GM19467 (cell line): ENCODE data around the gene ZNF865.

ENCODE experiments used
- ATAC-seq: cut with Tn5 transposase; IDR thresholded peaks from one replicate; pipeline ENCODE4 v1.9.1; 2021; ENCODE audit warnings: mild to moderate bottlenecking, moderate library complexity; ENCODE audit not compliant: unreplicated experiment

Gene ZNF865

DNA sequence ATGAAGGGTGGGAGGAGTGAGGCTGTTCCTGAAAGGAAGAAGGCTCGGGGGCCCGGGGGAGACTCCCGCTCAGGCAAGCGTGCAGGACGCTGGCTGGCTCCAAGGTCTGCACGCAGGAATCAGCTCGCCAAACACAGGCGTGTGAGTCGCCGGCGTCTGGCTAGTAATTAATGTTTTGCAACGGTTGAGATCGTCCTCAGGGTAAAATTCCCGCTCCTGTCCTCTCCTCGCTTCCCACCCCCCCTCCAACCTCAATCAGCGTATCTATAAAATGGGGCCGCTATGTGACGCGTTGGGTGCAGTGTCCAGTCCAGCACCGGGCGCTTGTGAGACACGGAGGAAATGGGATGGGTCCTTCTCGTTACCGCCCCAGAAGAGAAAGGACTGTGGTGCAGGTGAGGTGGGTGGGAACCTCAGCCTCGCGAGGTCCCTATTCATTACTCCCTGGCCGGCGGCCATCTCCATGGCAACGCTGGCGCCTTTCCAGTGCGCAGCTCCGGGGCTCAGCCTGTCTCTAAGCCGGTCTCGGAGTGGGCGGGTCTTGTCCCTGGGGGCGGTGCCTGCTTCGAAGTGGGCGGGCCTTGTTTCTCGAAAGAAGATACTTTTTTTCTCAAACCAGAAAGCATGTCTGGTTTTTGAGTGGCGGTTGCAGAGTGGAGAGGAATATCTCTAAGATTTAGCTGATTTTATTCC lies 18.3 kb upstream of the ZNF865 start:
- ATAC-seq = peak; percentile 81

DNA sequence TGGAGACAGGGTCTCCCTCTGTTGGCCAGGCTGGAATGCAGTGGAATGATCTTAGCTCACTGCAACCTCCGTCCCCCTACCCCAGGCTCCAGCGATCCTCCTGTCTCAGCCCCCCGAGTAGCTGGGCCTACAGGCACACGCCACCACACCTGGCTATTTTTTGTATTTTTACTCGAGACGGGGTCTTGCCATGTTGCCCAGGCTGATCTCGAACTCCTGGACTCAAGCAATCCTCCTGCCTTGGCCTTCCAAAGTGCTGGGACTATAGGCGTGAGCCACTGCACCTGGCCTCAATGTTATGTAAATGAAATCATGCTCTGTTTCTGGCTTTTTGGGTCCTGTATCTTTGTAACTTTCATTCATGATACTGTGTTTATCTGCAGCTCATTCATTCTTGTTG lies 16.7 kb upstream of the ZNF865 start:
- no peak for ATAC-seq

DNA sequence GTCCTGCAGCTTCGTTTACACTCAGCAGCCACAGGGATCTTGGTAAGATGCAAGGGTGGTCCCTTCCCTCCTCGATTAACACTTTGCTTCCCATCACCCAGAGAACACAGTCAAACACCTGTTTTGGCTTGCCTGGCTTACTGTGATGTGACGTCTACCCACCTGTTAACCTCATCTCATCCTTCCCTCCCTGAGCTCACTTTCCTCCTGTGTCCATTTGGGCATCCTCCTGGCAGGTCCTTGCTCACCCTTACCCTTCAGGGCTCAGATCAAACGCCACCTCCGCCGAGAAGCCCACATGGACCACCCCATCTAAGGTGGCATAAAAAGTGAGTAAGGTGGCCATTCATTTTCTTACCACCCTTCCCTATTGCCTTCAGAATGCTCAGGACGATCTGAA lies 15.3 kb upstream of the ZNF865 start:
- ATAC-seq = no peak

DNA sequence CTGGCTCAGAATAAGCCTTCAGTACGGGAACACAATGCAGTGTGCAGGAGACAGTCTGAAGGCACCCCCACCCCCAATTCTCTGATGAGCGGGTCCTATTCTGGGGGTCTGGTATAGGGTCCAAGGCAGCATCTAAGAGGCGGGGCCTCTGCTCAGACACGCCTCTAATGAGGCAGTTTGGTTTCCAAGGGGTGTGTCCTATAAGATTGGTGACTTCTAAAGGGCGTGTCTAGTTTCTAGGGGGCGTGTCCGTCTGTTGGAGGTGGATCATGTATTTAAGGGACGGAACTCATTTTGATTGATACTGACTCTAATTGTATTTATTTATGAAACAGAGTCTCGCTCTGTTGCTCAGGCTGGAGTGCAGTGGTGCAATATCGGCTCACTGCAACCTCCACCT lies 14.8 kb upstream of the ZNF865 start:
- ATAC-seq = no peak

DNA sequence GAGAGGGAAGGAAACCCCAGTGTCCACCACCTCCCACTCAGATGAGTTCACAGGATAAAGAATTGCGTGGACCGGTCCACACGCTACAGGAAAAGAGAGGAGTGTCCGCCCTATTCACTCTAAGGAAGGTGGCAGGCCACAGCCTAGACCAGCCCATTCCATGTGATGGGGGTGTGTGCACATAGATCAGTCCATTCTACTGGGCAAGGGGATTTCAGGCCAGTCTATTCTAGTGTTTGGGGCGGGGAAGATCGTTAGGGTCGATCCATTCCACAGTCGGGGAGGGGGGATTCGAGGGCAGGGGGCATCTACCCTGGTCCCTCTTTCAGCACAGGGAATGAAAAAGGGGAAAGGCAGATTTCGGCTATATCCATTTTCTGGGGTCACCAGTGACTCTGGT lies 13.9 kb upstream of the ZNF865 start:
- no peak for ATAC-seq

DNA sequence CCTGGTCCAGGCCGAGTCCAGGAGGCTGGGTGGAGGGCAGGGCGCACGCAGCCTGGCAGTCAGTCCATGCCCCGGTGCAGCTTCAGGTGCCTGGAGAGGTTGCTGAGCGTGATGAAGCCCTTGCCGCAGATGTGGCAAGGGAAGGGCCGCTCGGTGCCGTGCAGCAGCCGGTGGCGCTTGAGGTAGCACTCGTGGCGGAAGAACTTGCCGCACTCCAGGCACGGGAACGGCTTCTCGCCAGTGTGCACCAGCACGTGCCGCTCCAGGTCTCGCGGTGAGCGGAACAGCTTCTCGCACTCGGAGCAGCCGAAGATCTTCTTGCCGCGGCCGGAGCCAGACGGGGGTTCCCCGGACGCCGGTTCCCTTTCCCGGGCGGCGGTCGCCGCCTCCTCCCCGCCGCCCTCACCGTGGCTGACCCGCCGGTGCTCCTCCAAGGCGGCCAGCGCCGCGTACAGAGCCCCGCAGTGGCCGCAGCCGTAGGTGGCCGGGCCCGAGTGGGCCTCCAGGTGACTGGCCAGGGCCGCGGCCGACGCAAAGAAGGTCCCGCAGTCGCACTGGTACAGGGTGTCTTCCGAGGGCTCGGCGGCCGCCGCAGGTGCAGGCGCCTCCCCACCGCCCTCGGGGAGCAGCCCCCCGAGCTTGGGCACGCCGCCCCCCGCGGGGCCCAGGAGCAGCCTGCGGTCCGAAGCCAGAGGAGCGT lies 12.9 kb upstream of the ZNF865 start:
- ATAC-seq = no peak

DNA sequence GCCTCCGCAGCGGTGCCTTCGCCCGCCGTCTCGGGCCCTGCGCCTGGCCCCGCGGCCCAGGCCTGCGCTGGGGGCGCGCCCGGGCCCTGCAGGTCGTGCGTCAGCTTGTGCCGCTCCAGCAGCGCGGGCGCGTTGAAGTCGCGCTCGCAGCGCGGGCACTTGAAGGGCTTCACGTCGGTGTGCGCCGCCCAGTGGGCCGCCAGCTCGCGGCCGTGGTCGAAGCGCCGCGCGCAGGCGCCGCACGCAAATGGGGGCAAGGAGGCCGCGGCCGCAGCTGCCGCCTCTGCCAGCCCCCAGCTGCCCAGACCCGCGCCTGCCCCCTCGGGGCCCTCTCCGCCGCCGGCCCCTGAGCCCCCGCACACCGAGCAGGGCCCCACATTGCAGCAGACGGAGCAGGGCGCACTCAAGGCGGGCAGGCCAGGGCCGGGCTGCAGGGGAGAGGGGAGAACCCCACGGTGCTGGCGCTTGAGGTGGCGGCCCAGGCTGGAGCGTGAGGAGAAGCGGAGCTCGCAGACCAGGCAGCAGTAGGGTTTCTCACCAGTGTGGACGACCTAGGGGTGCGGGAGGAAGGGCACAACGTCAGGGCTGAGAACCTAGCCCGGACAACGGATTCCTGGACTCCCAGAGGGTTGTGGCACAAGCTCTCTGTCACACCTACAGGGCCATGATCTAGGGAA lies 12.2 kb upstream of the ZNF865 start:
- ATAC-seq = no peak

DNA sequence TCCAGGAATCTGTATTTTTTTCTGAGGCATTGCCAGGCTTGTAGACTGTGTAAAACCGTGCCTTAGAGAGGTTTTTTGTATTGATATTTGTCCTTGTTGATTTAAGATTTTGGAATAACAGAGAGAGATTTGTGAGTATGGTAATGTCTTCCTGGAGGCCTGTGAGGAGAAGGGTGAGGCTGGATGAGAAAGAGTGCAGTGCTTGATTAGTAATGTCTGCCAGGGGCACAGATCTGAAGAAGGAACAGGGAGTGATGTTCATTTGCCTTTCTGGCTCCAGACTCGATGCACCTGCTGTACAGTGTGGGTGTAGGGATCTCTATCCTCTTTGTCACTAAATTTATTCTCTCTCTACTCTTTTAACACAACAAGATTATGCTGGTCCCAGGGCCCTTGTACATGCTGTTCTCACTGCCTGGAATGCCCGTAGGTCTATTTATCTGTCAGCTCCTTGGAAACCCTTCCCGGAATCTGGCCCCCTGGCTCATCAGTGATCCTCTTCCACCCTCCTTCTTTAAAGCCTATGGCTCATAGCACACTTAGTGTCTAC lies 10.4 kb upstream of the ZNF865 start:
- no peak for ATAC-seq

DNA sequence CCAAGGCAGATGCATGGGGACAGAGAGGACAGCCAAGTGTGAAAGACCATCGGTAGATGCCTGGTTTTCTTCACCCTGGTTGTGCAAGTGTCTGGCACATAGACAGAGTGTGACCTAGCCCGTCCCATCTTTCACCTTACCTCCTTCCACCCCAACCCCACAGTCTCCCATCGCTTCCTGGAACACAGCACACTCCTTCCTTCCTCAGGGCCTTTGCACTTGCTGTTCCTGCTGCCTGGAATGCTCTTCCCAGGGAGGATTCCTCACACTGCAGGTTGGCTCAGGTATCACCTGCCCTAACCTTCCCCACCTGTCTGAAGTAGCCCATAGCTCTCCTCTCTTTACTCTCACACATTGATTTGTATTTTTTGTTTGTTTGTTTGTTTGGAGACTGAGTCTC lies 9.1 kb upstream of the ZNF865 start:
- ATAC-seq = no peak

DNA sequence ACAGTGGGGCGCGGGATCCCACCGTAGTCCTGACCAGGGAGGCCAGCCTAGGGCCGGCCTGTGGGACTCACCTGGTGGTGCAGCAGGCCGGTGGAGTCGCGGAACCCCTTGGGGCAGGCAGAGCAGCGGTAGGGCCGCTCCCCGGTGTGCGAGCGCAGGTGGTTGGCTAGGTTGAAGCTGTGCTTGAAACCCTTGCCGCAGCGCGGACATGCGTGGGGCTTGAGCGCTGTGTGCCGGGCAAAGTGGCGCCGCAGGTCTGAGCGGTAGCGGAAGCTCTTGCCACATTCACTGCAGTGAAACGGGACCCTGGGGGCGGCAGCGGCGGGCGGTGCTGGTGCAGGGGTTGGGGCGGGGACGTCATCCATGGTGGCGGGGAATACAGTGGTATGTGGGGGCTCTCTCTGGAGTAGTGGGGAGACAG lies 7.9 kb upstream of the ZNF865 start:
- no peak for ATAC-seq

DNA sequence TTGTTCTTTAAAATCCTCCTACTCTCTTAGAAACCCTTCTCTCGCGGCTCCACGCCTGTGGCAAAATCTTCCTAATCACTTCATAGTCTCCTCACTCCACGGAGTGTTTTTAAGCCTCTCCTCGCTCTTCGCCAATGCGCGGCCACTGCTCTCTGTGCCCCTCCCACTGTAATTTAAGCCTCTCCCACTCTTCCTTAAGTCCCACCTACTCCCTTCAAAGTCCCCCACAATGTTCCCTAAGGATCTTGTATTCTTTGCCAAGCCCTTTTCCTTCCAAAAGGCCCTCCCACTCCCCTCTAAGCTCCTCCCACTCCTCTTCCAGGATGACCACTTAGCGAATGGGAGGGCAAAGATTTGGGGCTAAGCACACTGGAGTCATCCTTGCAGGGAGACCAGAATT lies 7.4 kb upstream of the ZNF865 start:
- ATAC-seq = no peak

DNA sequence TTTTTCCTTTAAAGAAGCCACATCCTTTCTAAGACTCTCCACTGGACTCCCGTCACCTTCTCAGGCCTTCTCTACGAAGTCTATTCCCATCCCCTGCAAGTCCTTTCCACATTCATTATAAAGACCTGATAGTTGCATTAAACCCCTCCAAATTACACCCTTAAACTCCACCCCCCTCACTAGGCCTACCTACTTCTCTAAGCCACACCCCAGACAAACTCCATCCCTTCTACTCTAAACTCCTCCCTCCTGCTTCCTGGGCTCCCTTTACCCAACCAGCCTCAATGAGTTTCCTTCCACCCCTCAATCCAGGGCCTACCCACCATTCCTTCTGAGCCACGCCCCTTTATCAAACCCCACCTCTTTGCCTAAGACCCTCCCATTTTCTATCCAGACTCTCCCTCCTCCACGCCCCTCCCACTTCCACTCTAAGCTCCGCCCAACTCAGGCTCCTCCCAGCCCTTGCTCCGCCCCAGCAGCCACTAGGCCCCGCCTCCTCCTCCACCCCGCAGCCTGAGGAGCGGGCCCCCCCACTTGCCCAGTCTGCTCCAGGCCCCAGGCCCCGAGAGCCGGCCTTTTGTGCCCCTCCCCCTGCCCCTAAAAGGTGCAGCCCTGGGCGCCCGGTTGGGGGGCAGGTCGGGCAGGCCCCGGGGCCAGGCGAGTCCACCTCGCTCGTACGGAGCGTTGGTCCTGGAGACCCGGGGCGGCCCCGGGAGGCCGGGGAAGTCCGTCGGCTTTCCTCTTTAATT lies 6.6 kb upstream of the ZNF865 start:
- ATAC-seq = peak; percentile 45

DNA sequence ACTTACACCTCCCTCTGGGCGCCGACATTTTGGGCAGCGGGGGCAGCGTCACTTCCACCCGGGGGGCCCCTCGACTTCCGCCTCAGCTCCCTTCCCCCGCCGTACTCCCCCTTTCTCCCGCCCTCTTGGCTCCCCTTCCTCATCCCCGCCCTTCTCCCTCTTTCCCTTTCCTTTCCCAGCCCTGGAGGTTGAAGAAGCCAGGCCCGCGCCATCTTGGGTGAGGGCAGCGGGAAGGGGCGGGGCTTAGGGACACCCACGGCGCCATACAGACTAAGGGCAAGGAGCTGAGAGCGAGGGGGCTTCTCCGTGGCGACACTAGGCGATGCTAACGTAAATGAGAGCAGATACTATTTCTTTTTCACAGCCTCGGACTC lies 6.0 kb upstream of the ZNF865 start, which contains the start of gene FIZ1:
Gene FIZ1, minus strand, starts transcription at position 50 of the 374 bp plus-strand sequence. CDS start 1,652 bp downstream, outside the sequence.
- ATAC-seq = peak; percentile 48

DNA sequence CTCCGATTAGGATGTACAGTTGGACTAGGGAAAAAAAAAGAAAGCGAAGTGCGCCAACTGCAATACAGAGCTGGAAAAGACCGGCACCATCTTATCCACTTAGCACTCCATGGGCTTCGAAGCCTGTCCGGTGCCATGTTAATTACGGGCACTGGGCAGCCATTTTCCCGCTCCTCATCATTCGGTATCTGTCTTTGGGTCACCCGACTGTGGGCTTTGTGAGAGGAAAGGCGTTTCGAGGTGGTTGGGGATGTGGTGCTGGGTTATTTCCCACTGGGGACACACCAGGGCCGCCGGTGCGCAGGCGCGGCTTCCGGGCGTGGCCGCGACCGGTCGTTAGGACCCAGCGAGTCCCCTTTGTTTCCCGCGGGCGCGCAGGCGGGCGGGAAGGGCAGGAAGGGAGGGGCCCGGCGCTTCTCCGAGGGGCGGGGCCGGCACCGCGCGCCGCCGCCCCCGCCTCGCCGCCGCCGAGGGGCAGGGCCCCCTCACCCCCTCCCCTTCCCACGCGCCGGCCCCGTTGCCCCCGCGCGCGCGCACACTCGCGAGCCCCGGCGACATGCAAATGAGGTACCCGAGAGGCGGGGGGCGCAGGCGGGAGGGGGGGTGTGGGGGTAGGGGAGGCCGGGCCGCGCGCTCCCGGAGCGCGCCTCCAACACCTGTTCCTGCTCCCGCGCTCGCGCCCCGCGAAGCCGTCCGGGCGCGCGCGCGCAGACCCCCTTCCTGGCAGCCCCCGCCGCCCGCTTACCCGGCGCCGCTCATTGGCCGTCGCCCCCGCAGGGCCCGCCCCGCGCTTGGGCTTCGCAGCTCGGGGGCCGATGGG lies 5.4 kb upstream of the ZNF865 start, which contains the start of gene ZNF524:
Gene ZNF524, plus strand, starts transcription at position 447 of the 820 bp plus-strand sequence. CDS start 1,825 bp downstream, outside the sequence.
- peak; percentile 31 for ATAC-seq

DNA sequence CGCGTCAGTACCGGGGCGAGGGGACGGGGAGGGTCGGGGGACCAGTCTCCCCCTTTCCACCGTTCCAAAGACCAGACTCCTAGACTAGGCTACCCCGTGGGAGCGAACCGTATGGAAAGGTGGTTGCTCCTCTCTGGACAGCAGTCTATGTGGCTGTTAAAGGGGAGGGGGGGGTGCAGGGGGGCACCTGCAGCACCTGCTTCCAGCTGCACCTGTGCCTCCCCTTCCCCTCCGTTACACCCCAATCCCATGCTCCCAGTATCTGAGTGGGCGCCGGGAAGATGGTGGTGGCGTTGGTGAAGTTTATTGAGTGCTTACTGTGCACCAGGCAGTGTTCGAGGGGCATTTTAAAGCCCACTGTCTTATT lies 4.8 kb upstream of the ZNF865 start:
- ATAC-seq = no peak

DNA sequence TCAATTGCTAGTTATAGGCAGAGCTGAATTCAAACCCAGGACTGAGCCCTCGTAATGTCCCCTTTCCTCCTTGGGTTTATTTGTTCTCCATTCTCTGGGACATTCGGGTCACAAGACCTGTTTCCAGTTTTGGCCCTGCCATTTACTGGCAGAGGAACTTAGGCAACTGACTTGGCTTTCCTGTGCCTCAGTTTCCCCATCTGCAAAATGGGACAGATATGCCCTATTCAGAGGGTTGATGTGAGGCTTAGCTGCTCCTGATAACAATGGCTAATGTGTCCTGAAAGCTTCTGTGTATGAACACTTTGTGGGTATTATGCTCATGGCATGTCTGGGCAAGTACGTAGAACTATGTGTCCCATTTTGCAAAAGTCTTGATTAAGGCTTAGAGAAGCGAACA lies 4.4 kb upstream of the ZNF865 start:
- no peak for ATAC-seq

DNA sequence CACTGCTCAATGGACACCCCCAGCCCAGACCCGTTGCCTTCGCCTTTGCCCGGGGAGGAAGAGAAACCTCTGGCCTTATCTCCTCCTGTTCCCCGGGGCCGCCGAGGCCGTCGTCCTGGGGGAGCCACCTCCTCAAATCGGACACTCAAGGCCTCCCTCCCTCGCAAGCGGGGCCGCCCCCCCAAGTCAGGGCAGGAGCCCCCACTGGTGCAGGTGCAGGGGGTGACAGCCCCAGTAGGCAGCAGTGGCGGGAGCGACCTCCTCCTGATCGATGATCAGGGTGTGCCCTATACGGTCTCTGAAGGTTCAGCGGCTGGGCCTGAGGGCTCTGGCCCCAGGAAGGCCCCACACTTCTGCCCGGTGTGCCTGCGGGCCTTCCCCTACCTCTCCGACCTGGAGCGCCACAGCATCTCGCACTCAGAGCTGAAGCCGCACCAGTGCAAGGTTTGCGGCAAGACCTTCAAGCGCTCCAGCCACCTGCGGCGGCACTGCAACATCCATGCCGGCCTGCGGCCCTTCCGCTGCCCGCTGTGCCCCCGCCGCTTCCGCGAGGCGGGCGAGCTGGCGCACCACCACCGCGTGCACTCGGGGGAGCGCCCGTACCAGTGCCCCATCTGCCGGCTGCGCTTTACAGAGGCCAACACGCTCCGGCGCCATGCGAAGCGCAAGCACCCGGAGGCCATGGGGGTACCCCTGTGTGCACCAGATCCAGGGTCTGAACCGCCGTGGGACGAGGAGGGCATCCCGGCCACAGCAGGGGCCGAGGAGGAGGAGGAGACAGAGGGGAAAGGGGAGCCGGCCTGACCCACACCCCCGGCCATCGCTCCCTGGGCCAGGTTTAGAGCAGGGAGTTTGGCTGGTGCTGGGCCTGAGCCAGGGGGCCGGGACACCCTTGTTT lies 3.1 kb upstream of the ZNF865 start:
- ATAC-seq = no peak

DNA sequence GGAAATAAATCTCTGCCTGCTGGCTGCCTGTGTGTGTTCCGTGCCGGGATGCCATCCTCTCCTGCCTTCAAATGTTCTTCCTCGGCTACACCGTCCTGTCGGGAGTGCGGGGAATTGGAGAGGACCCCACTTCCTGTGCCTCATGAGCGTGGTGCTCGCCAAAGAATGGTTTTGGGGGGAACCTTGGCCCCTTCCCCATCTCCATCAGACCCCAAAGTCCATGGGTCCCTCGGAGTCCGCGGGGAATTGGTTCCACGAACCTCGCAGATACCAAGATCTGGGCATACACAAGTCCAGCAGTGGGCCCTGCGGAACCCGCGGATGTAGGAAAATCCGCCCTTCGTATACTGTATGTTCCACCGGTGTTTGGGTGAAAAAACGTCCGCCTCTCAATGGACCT lies 2.3 kb upstream of the ZNF865 start:
- no peak for ATAC-seq
